H9 (cell line): ENCODE measurements around the gene TBXA2R. TPM values are rescaled to one million over a fixed set of nuclear protein-coding genes. Genes with fewer than 3 reads are reported as not detected.

Experiments
- DNase-seq: peaks from one replicate; pipeline ENCODE4 v3.0.0-alpha.2; 2017
- H2AFZ ChIP-seq: one replicate; pipeline ENCODE4 v1.6.1; 2013; ENCODE audit warnings: mild to moderate bottlenecking, low read length, control low read depth, moderate library complexity
- H2AK5ac ChIP-seq: 2 replicates; pipeline ENCODE4 v1.6.1; 2013; ENCODE audit warnings: low read length, control low read depth, mixed read lengths; ENCODE audit not compliant: insufficient read length
- H2BK120ac ChIP-seq: one replicate; pipeline ENCODE4 v1.6.1; 2013; ENCODE audit warnings: low read depth, mild to moderate bottlenecking, low read length, control low read depth, inconsistent platforms; ENCODE audit not compliant: poor library complexity, severe bottlenecking
- H2BK12ac ChIP-seq: 2 replicates; pipeline ENCODE4 v1.6.1; 2013; ENCODE audit warnings: low read length, control low read depth, mixed read lengths, low read depth; ENCODE audit not compliant: insufficient read length
- H2BK15ac ChIP-seq: 2 replicates; pipeline ENCODE4 v1.6.1; 2013; ENCODE audit warnings: low read depth, low read length, control low read depth
- H2BK20ac ChIP-seq: one replicate; pipeline ENCODE4 v1.6.1; 2013; ENCODE audit warnings: low read depth, mild to moderate bottlenecking, low read length, control low read depth, inconsistent platforms; ENCODE audit not compliant: poor library complexity, severe bottlenecking
- H2BK5ac ChIP-seq: 2 replicates; pipeline ENCODE4 v1.6.1; 2013; ENCODE audit warnings: low read length, control low read depth, mixed read lengths; ENCODE audit not compliant: insufficient read length
- H3K14ac ChIP-seq: 2 replicates; pipeline ENCODE4 v1.6.1; 2013; ENCODE audit warnings: low read length, control low read depth; ENCODE audit not compliant: insufficient read depth
- H3K18ac ChIP-seq: 2 replicates; pipeline ENCODE4 v1.6.1; 2013; ENCODE audit warnings: low read depth, mild to moderate bottlenecking, mixed read lengths, low read length, control low read depth; ENCODE audit not compliant: insufficient read length
- H3K23ac ChIP-seq: 2 replicates; pipeline ENCODE4 v1.6.1; 2013; ENCODE audit warnings: low read length, control low read depth, mixed read lengths, low read depth; ENCODE audit not compliant: insufficient read length
- H3K23me2 ChIP-seq: 2 replicates; pipeline ENCODE4 v1.6.1; 2013; ENCODE audit warnings: low read depth, mild to moderate bottlenecking, mixed read lengths, low read length, control low read depth; ENCODE audit not compliant: insufficient read length, poor library complexity, severe bottlenecking
- H3K27ac ChIP-seq: 2 replicates; pipeline ENCODE4 v1.5.1; 2013; ENCODE audit warnings: low read length, control low read depth, mixed read lengths, low read depth; ENCODE audit not compliant: insufficient read length
- H3K27me3 ChIP-seq: 2 replicates; pipeline ENCODE4 v1.6.1; 2013; ENCODE audit warnings: low read length, control low read depth, inconsistent platforms; ENCODE audit not compliant: insufficient read depth
- H3K4ac ChIP-seq: 2 replicates; pipeline ENCODE4 v1.6.1; 2013; ENCODE audit warnings: low read depth, mild to moderate bottlenecking, control low read depth, inconsistent platforms, low read length, moderate library complexity
- H3K4me1 ChIP-seq: 2 replicates; pipeline ENCODE4 v1.6.1; 2013; ENCODE audit warnings: low read length, control low read depth, inconsistent platforms; ENCODE audit not compliant: insufficient read depth
- H3K4me2 ChIP-seq: 2 replicates; pipeline ENCODE4 v1.6.1; 2013; ENCODE audit warnings: low read length, control low read depth, mixed read lengths; ENCODE audit not compliant: insufficient read length, insufficient read depth
- H3K56ac ChIP-seq: 2 replicates; pipeline ENCODE4 v1.6.1; 2013; ENCODE audit warnings: low read depth, mild to moderate bottlenecking, mixed read lengths, low read length, control low read depth; ENCODE audit not compliant: insufficient read length
- H3K79me1 ChIP-seq: 2 replicates; pipeline ENCODE4 v1.6.1; 2013; ENCODE audit warnings: low read depth, mild to moderate bottlenecking, moderate library complexity, low read length, control low read depth, inconsistent platforms; ENCODE audit not compliant: insufficient read depth, poor library complexity, severe bottlenecking
- H3K79me2 ChIP-seq: 2 replicates; pipeline ENCODE4 v1.6.1; 2013; ENCODE audit warnings: low read length, control low read depth, inconsistent platforms; ENCODE audit not compliant: insufficient read depth
- H3K9ac ChIP-seq: 2 replicates; pipeline ENCODE4 v1.6.1; 2013; ENCODE audit warnings: low read length, control low read depth, mixed read lengths; ENCODE audit not compliant: insufficient read length; ENCODE audit errors: extremely low read depth
- H3K9me3 ChIP-seq: one replicate; pipeline ENCODE4 v1.6.1; 2013; ENCODE audit warnings: low read depth, low read length, inconsistent platforms; ENCODE audit not compliant: control insufficient read depth
- H3T11ph ChIP-seq: one replicate; pipeline ENCODE4 v1.6.1; 2013; ENCODE audit warnings: mild to moderate bottlenecking, low read length, control low read depth, inconsistent platforms
- H4K20me1 ChIP-seq: one replicate; pipeline ENCODE4 v1.6.1; 2013; ENCODE audit not compliant: control insufficient read depth, insufficient read length, insufficient read depth
- H4K5ac ChIP-seq: 2 replicates; pipeline ENCODE4 v1.6.1; 2013; ENCODE audit warnings: low read depth, mild to moderate bottlenecking, mixed read lengths, low read length, control low read depth; ENCODE audit not compliant: insufficient read length
- H4K8ac ChIP-seq: replicated peaks from 2 replicates; pipeline ENCODE4 v1.6.1; 2013; ENCODE audit warnings: low read length, control low read depth, mixed read lengths, low read depth; ENCODE audit not compliant: insufficient read length
- H4K91ac ChIP-seq: 2 replicates; pipeline ENCODE4 v1.6.1; 2013; ENCODE audit warnings: low read depth, mild to moderate bottlenecking, moderate library complexity, mixed read lengths, low read length, control low read depth; ENCODE audit not compliant: insufficient read length
- H3K27ac Mint-ChIP-seq, 3 experiments: 2 replicates in 2 of 3; 3 replicates in 1 of 3; pipeline ENCODE4 v1.8.0; 2020 to 2021; ENCODE audit warnings: mixed read lengths in 3 of 3, mild to moderate bottlenecking in 1 of 3, moderate library complexity in 1 of 3
- H3K27me3 Mint-ChIP-seq: 2 replicates; pipeline ENCODE4 v1.8.0; 2021; ENCODE audit warnings: low read depth, mild to moderate bottlenecking, moderate library complexity, mixed read lengths
- H3K36me3 Mint-ChIP-seq, 3 experiments: 2 replicates in 2 of 3; 3 replicates in 1 of 3; pipeline ENCODE4 v1.8.0; 2020 to 2021; ENCODE audit warnings: low read depth in 3 of 3, mixed read lengths in 3 of 3; ENCODE audit not compliant: insufficient read depth in 1 of 3
- H3K4me1 Mint-ChIP-seq, 2 experiments: 2 replicates each; pipeline ENCODE4 v1.8.0; 2020; ENCODE audit warnings: mixed read lengths in 2 of 2
- H3K4me3 Mint-ChIP-seq, 2 experiments: 2 replicates in 1 of 2; 3 replicates in 1 of 2; pipeline ENCODE4 v1.8.0; 2020 to 2021; ENCODE audit warnings: mild to moderate bottlenecking in 2 of 2, mixed read lengths in 2 of 2, moderate library complexity in 1 of 2
- H3K9me3 Mint-ChIP-seq, 2 experiments: 2 replicates in 1 of 2; 3 replicates in 1 of 2; pipeline ENCODE4 v1.8.0; 2020; ENCODE audit warnings: mild to moderate bottlenecking in 2 of 2, mixed read lengths in 2 of 2, moderate library complexity in 1 of 2
- WGBS: extraction: QIAGEN DNeasy Blood & Tissue Kit; methylation state at CpG from one replicate; pipeline ENCODE4 v1.1.7; 2013; ENCODE audit warnings: missing lambda C conversion rate, low lambda C conversion rate, mixed read lengths; ENCODE audit not compliant: insufficient read length; ENCODE audit errors: extremely low coverage; 5-methylcytosine and 5-hydroxymethylcytosine counted together
- total RNA-seq: library from RNA; stranded (reverse); gene quantifications from 2 replicates; pipeline ENCODE4 v1.2.1, GENCODE V29; 2021
- TF ChIP-seq, protein P1 (sequence below): fragments of 200-600 bp; sonication (generic); conservative IDR thresholded peaks from 3 replicates; pipeline ENCODE4 v1.8.0; 2021; ENCODE audit warnings: antibody characterized with exemption, mild to moderate bottlenecking

Gene TBXA2R
- total RNA-seq, 1 experiment from 2014 or later: 0.63 TPM

DNA sequence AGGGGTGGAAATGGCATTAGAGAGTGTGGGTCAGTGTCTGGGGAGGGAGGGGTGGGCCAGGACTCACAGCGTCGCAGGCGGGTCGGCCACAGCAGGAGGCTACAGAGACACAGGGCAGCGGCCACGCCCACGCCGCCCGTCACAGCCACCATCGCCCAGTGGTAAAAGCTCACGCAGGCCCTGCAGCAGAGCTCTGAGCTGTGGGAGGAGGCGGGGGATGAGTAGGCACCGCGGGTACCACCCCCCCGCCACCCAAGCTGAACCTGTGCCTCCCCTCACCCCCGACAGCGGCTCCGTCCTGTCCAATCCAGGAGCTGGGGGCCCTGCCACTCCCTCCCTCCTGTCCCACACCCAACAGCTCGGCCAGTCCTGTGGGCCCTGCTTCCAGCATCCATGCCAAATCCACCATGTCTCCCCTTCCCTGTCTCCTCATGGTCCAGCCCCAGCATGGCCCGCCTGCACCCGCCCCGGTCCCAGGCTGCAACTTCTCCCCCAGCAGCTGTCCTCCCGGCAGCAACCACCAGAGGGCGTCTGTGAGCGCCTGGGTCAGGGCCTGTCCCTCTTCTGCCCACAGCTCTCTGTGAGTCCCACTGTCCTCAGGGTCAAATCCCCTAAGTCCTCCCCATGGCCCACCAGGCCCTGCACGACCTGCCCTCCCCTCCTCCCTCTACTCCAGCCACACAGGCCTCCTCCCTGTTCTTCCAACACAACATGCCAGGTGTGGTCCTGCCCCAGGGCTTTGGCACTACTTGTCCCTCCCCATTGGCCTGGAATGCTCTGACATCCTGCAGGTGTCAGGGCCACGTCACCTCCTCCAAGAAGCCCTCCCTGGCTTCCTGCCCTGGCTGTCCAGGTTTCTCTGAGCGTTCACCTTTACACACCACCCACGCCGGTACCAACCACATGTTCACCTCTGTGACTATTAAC, 61.7 kb downstream of the TBXA2R start:
- no peaks in the 10 kb centered on the region for H3K27me3 ChIP-seq
- no peak overlapping the region for H3K4me2 ChIP-seq
- no peaks in the 10 kb centered on the region for H3K4me1 ChIP-seq
- no peak overlapping the region for H2BK120ac ChIP-seq
- H3K79me1 ChIP-seq: no peaks in the 10 kb centered on the region
- no peak overlapping the region for H4K8ac ChIP-seq
- Mint-ChIP-seq H3K4me3 (no peak overlapping the region), H3K4me1 (peaks cover 2 to 3% of the 10 kb centered on the region in 2 experiments; a peak in 1 of 4 replicates), H3K9me3 (no peaks in the 10 kb centered on the region), H3K36me3 (peaks cover 2 to 10% (median 9%) of the 10 kb centered on the region in 3 experiments; a peak in 6 of 7 replicates), H3K27me3 (no peaks in the 10 kb centered on the region), H3K27ac (peak overlapping the region in 1 of 3 experiments; percentile 44; a peak in 2 of 7 replicates)
- TF ChIP-seq, protein P1, sequence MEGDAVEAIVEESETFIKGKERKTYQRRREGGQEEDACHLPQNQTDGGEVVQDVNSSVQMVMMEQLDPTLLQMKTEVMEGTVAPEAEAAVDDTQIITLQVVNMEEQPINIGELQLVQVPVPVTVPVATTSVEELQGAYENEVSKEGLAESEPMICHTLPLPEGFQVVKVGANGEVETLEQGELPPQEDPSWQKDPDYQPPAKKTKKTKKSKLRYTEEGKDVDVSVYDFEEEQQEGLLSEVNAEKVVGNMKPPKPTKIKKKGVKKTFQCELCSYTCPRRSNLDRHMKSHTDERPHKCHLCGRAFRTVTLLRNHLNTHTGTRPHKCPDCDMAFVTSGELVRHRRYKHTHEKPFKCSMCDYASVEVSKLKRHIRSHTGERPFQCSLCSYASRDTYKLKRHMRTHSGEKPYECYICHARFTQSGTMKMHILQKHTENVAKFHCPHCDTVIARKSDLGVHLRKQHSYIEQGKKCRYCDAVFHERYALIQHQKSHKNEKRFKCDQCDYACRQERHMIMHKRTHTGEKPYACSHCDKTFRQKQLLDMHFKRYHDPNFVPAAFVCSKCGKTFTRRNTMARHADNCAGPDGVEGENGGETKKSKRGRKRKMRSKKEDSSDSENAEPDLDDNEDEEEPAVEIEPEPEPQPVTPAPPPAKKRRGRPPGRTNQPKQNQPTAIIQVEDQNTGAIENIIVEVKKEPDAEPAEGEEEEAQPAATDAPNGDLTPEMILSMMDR: peak; percentile 97
- H4K91ac ChIP-seq: no peak overlapping the region
- H3T11ph ChIP-seq: no peak overlapping the region
- H3K9me3 ChIP-seq: no peaks in the 10 kb centered on the region
- H3K14ac ChIP-seq: no peak overlapping the region
- H3K27ac ChIP-seq: no peak overlapping the region
- H2BK15ac ChIP-seq: no peak overlapping the region
- no peak overlapping the region for H4K5ac ChIP-seq
- no peak overlapping the region for H3K56ac ChIP-seq
- H2BK5ac ChIP-seq: no peak overlapping the region
- no peak overlapping the region for H2AK5ac ChIP-seq
- no peak overlapping the region for H2AFZ ChIP-seq
- H2BK20ac ChIP-seq: no peak overlapping the region
- no peak overlapping the region for H3K9ac ChIP-seq
- H4K20me1 ChIP-seq: no peaks in the 10 kb centered on the region
- no peak overlapping the region for H3K4ac ChIP-seq
- peak; percentile 90 for DNase-seq
- no peak overlapping the region for H3K23ac ChIP-seq
- WGBS: no CpG with 5 or more reads among the region's 30 CpGs
- no peaks in the 10 kb centered on the region for H3K79me2 ChIP-seq
- H2BK12ac ChIP-seq: no peak overlapping the region
- H3K18ac ChIP-seq: no peak overlapping the region
- H3K23me2 ChIP-seq: no peaks in the 10 kb centered on the region

Other genes with a start within 250 kb of the TBXA2R start
- 5.6 and 8.0 TPM in 2 replicates for gene NFIC, start 240.3 kb downstream of the TBXA2R start, total RNA-seq
- gene SMIM24, start 126.3 kb downstream of the TBXA2R start, total RNA-seq: 1.3 and 1.9 TPM in 2 replicates
- not detected in 2 replicates for gene SMIM44, start 123.4 kb downstream of the TBXA2R start, total RNA-seq
- 16.5 and 18.1 TPM in 2 replicates for gene DOHH, start 106.2 kb downstream of the TBXA2R start, total RNA-seq
- 46.0 and 51.4 TPM in 2 replicates for gene FZR1, start 100.6 kb downstream of the TBXA2R start, total RNA-seq
- 1.2 and 1.3 TPM in 2 replicates for gene TEKTIP1, start 67.7 kb downstream of the TBXA2R start, total RNA-seq
- 51.5 and 58.8 TPM in 2 replicates for gene MFSD12, start 49.3 kb downstream of the TBXA2R start, total RNA-seq
- 58.1 and 58.9 TPM in 2 replicates for gene HMG20B, start 33.9 kb downstream of the TBXA2R start, total RNA-seq
- 1.6 and 1.9 TPM in 2 replicates for gene GIPC3, start 21.4 kb downstream of the TBXA2R start, total RNA-seq
- gene CACTIN, start 19.9 kb upstream of the TBXA2R start, total RNA-seq: 35.9 and 37.3 TPM in 2 replicates
- gene PIP5K1C, start 93.6 kb upstream of the TBXA2R start, total RNA-seq: 41.7 and 42.2 TPM in 2 replicates
- 27.3 and 27.9 TPM in 2 replicates for gene TJP3, start 101.5 kb upstream of the TBXA2R start, total RNA-seq
- gene APBA3, start 154.8 kb upstream of the TBXA2R start, total RNA-seq: 21.3 and 21.8 TPM in 2 replicates
- 60.0 and 65.5 TPM in 2 replicates for gene MRPL54, start 155.8 kb upstream of the TBXA2R start, total RNA-seq
- gene RAX2, start 165.4 kb upstream of the TBXA2R start, total RNA-seq: not detected in 2 replicates
- 11.0 and 13.5 TPM in 2 replicates for gene MATK, start 179.5 kb upstream of the TBXA2R start, total RNA-seq